K562 (cell line): ENCODE results near the gene GNAL. TPM values are rescaled to one million over a fixed set of nuclear protein-coding genes. Genes with fewer than 3 reads are reported as not detected.

Experiments used
- BDP1 ChIP-seq: IDR thresholded peaks from 3 replicates; pipeline ENCODE4 v1.6.1; 2011; ENCODE audit not compliant: insufficient read length, insufficient read depth
- CEBPG ChIP-seq, 3 experiments: fragments of 200-800 bp in 1 of 3; sonication (Bioruptor generic) in 1 of 3; sonication (generic) in 1 of 3; formaldehyde crosslinking in 1 of 3; IDR thresholded peaks in 2 of 3; conservative IDR thresholded peaks in 1 of 3; 2 replicates each; pipeline versions ENCODE4 v1.6.1 to v1.8.0; 2016 to 2022; ENCODE audit warnings: missing compliant biosample characterization in 2 of 3, missing genetic modification characterization in 2 of 3, mild to moderate bottlenecking in 1 of 3, missing genetic modification reagents in 1 of 3
- CHCHD3 ChIP-seq: fragments of 250-450 bp; sonication (Bioruptor Pico); IDR thresholded peaks from 2 replicates; pipeline ENCODE4 v2.1.2; 2022; ENCODE audit warnings: mild to moderate bottlenecking
- EP300 ChIP-seq: IDR thresholded peaks from 2 replicates; pipeline ENCODE4 v1.6.1; 2012; ENCODE audit warnings: low read length, improper control_type of control experiment
- FOXK2 ChIP-seq, 2 experiments: fragments of 450-650 bp; IDR thresholded peaks in 1 of 2; conservative IDR thresholded peaks in 1 of 2; 2 replicates each; pipeline ENCODE4 v1.6.1; 2016; ENCODE audit warnings: low read depth in 2 of 2, mild to moderate bottlenecking in 1 of 2
- GABPB2 ChIP-seq: fragments of 250-450 bp; sonication (Bioruptor Pico); conservative IDR thresholded peaks from 2 replicates; pipeline ENCODE4 v1.5.1; 2021; ENCODE audit warnings: mild to moderate bottlenecking
- HMG20B ChIP-seq: fragments of 250-450 bp; sonication (Bioruptor Pico); IDR thresholded peaks from 2 replicates; pipeline ENCODE4 v1.5.0; 2021; ENCODE audit warnings: mild to moderate bottlenecking
- HNRNPK ChIP-seq: fragments of 200-400 bp; formaldehyde crosslinking; IDR thresholded peaks from one replicate; pipeline ENCODE4 v1.6.1; 2018; ENCODE audit warnings: mild to moderate bottlenecking, low read depth, low read length; ENCODE audit not compliant: poor library complexity, severe bottlenecking
- IFI16 ChIP-seq: fragments of 250-450 bp; sonication (Bioruptor Pico); IDR thresholded peaks from 2 replicates; pipeline ENCODE4 v2.1.2; 2022; ENCODE audit warnings: mild to moderate bottlenecking, inconsistent platforms
- KDM1A ChIP-seq, 2 experiments: fragments of 450-650 bp; IDR thresholded peaks; 2 replicates each; pipeline ENCODE4 v1.6.1; 2016; ENCODE audit warnings: mild to moderate bottlenecking in 2 of 2
- MEIS2 ChIP-seq: fragments of 450-650 bp; IDR thresholded peaks from 2 replicates; pipeline ENCODE4 v1.6.1; 2014; ENCODE audit warnings: mild to moderate bottlenecking; ENCODE audit not compliant: partially characterized antibody
- MLLT1 ChIP-seq, 2 experiments: fragments of 450-650 bp; IDR thresholded peaks; 2 replicates each; pipeline ENCODE4 v1.6.1; 2016
- PBX2 ChIP-seq, 2 experiments: IDR thresholded peaks in 1 of 2; conservative IDR thresholded peaks in 1 of 2; 2 replicates each; pipeline ENCODE4 v1.6.1; 2016; ENCODE audit warnings: low read depth in 2 of 2, mild to moderate bottlenecking in 1 of 2, missing compliant biosample characterization in 1 of 2, missing genetic modification characterization in 1 of 2, moderate library complexity in 1 of 2
- PTBP1 ChIP-seq: fragments of 200-400 bp; formaldehyde crosslinking; IDR thresholded peaks from 2 replicates; pipeline ENCODE4 v1.6.1; 2017; ENCODE audit warnings: low read depth, low read length
- RBM39 ChIP-seq: fragments of 200-400 bp; formaldehyde crosslinking; optimal IDR thresholded peaks from 2 replicates; pipeline ENCODE3; 2018; ENCODE audit warnings: low read depth, low read length
- SMAD4 ChIP-seq: fragments of 250-450 bp; sonication (Bioruptor Pico); conservative IDR thresholded peaks from 2 replicates; pipeline ENCODE4 v1.8.0; 2021; ENCODE audit warnings: inconsistent platforms, mild to moderate bottlenecking, moderate library complexity
- SMARCA4 ChIP-seq: fragments of 450-650 bp; IDR thresholded peaks from 2 replicates; pipeline ENCODE4 v1.6.1; 2016
- TEAD1 ChIP-seq, 2 experiments: fragments of 450-650 bp in 1 of 2; sonication (generic) in 1 of 2; formaldehyde crosslinking; IDR thresholded peaks; 2 replicates each; pipeline versions ENCODE4 v1.4.0 to v1.8.0; 2020 to 2022; ENCODE audit warnings: mild to moderate bottlenecking in 2 of 2, missing genetic modification reagents in 1 of 2
- ZC3H11A ChIP-seq: IDR thresholded peaks from 2 replicates; pipeline ENCODE4 v1.6.1; 2012; ENCODE audit warnings: low read depth, low read length, improper control_type of control experiment
- ZNF395 ChIP-seq: fragments of 200-800 bp; sonication (Bioruptor generic); IDR thresholded peaks from 2 replicates; pipeline ENCODE4 v1.6.1; 2017; ENCODE audit warnings: missing genetic modification characterization, missing compliant biosample characterization
- ZNF408 ChIP-seq: fragments of 250-450 bp; sonication (Bioruptor Pico); IDR thresholded peaks from 2 replicates; pipeline ENCODE4 v1.4.0; 2020; ENCODE audit warnings: low read depth, mild to moderate bottlenecking, moderate library complexity
- ZNF644 ChIP-seq: fragments of 200-800 bp; sonication (Bioruptor generic); IDR thresholded peaks from 2 replicates; pipeline ENCODE4 v1.6.1; 2016; ENCODE audit warnings: low read depth, missing genetic modification characterization, missing compliant biosample characterization
- ZNF778 ChIP-seq: fragments of 450-650 bp; formaldehyde crosslinking; IDR thresholded peaks from 2 replicates; pipeline ENCODE4 v1.4.0; 2020; ENCODE audit warnings: mild to moderate bottlenecking, moderate library complexity
- ZNF830 ChIP-seq: fragments of 250-450 bp; sonication (Bioruptor Pico); IDR thresholded peaks from 2 replicates; pipeline ENCODE4 v1.5.0; 2021; ENCODE audit warnings: mild to moderate bottlenecking
- polyA plus RNA-seq, 8 experiments: library from polyadenylated mRNA; depleted of rRNA in 4 of 8; stranded (reverse) in 5 of 8; unstranded in 3 of 8; fragments of >200 nt; fragmentation: Nextera tagmentation in 2 of 8; fragmentation: Illumina TruSeq in 1 of 8; extraction: Ambion mirVana in 2 of 8; extraction: Trizol in 1 of 8; gene quantifications; 2 replicates each; pipeline versions ENCODE4 v1.2.1 to v1.2.3, GENCODE V29; 2011 to 2014; ENCODE audit warnings: inconsistent platforms in 1 of 8, missing spikeins in 1 of 8
- total RNA-seq, 7 experiments: library from RNA; depleted of rRNA in 6 of 7; stranded (reverse); fragments of >200 nt in 6 of 7; fragmentation: Illumina TruSeq in 2 of 7; extraction: Trizol in 2 of 7; gene quantifications; 2 replicates each; pipeline versions ENCODE4 v1.2.1 to v1.2.3, GENCODE V29; 2011 to 2021; ENCODE audit warnings: low replicate concordance in 1 of 7

Gene GNAL
- total and polyA plus RNA-seq, 9 of the 15 experiments (the other 6 are each of a cell fraction or from before 2014, with no cell fraction given) = under 0.01 to 0.10 (median 0.01) TPM; not detected in 5

- no peak for TF ChIP-seq PBX2 (CRISPR knock-in tag; IDR thresholded peaks at IDR 0.05; ENCODE audit: low read depth)
- peak; percentile 61 for TF ChIP-seq PBX2 (tag; conservative IDR thresholded peaks at IDR 0.05; ENCODE audit: low read depth)
- no peak for TF ChIP-seq CHCHD3 (CRISPR knock-in tag)
- TF ChIP-seq SMARCA4 = peak; percentile 52; the same call in 1 of the 2 replicates
- no peak for TF ChIP-seq ZNF830
- TF ChIP-seq EP300 = no peak
- TF ChIP-seq SMAD4 (CRISPR knock-in tag) = peak; percentile 79
- no peak for TF ChIP-seq HNRNPK
- no peak for TF ChIP-seq GABPB2 (CRISPR knock-in tag)
- TF ChIP-seq ZNF644 = no peak
- no peak for TF ChIP-seq CEBPG (CRISPR knock-in tag; IDR thresholded peaks at IDR 0.05)
- TF ChIP-seq CEBPG (tag; conservative IDR thresholded peaks at IDR 0.05 in 1 of 2, IDR thresholded peaks at IDR 0.05 in 1 of 2) = no peak
- no peak for TF ChIP-seq PTBP1
- no peak for TF ChIP-seq IFI16 (CRISPR knock-in tag)
- TF ChIP-seq ZC3H11A = no peak
- no peak for TF ChIP-seq RBM39
- 0 out of 4 replicates have a peak, but pooled peaks of 1 of the 2 experiments have one; percentile 54 for TF ChIP-seq MLLT1 (IDR thresholded peaks at IDR 0.05)
- no peak for TF ChIP-seq ZNF395 (CRISPR knock-in tag)
- no peak for TF ChIP-seq ZNF408 (CRISPR knock-in tag)
- TF ChIP-seq FOXK2 (conservative IDR thresholded peaks at IDR 0.05 in 1 of 2, IDR thresholded peaks at IDR 0.05 in 1 of 2; ENCODE audit: low read depth in 2 of 2) = no peak
- peak; percentile 58 for TF ChIP-seq MEIS2
- no peak for TF ChIP-seq HMG20B (CRISPR knock-in tag)
- no peak for TF ChIP-seq BDP1
- TF ChIP-seq TEAD1 (CRISPR knock-in tag; IDR thresholded peaks at IDR 0.05) = no peak
- no peak for TF ChIP-seq ZNF778 (CRISPR knock-in tag)
- TF ChIP-seq KDM1A (IDR thresholded peaks at IDR 0.05) = peak; percentile 31 to 61; a peak in 2 of 4 replicates
Observed at GRCh38 chr18:11901826-11902438, 212.9 kb downstream of the GNAL start (continued).
